GM18907 (cell line): ENCODE results near the gene OR51I1.

Experiments
- ATAC-seq: cut with Tn5 transposase; IDR thresholded peaks from one replicate; pipeline ENCODE4 v1.9.1; 2021; ENCODE audit warnings: mild to moderate bottlenecking, moderate library complexity; ENCODE audit not compliant: unreplicated experiment

OR51I1 gene

GRCh38 chr11:5441414-5441813, at the start of gene OR51I1:
OR51I1 (minus strand) TSS chr11:5441514; CDS start chr11:5441514, 0 bp downstream.
- ATAC-seq = no peak

DNA sequence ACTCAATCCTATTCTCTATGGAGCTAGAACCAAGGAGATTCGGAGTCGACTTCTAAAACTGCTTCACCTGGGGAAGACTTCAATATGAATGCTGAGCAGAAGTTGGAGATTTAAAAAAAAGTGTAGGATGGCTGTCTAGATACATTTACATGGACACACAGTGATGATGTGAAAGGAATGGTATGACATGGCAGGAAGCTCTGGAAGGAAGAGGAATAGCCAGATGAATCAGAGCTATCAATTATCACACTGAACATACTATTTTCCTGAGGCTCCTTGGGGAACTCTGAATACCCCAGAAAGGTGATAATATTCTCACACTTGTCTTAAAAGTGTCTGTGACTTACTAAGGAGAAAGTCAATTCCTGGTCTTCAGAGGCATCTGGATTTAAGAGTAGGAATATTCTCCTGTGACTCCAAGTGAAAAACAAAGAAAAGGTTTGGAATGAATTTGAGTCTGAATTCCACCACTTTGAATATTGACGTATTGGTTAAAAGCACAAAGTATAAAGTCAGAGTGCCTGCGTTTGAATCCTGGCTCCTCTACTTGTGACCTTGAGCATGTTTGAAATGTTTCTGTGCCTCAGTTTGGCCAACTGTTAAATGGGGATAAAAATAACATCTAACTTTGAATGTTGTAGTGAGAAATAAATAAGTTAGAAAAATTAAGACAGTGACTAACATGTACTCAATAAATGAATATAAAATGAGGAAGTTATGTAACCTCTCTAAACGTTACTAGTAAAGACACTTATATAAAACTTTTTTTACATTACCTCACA, 48.5 kb upstream of the OR51I1 start:
- ATAC-seq = no peak

DNA sequence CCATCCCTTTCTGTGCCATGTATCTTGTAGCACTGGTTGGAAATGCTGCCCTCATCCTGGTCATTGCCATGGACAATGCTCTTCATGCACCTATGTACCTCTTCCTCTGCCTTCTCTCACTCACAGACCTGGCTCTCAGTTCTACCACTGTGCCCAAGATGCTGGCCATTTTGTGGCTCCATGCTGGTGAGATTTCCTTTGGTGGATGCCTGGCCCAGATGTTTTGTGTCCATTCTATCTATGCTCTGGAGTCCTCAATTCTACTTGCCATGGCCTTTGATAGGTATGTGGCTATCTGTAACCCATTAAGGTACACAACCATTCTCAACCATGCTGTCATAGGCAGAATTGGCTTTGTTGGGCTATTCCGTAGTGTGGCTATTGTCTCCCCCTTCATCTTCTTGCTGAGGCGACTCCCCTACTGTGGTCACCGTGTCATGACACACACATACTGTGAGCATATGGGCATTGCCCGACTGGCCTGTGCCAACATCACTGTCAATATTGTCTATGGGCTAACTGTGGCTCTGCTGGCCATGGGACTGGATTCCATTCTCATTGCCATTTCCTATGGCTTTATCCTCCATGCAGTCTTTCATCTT, 47.6 kb upstream of the OR51I1 start:
- no peak for ATAC-seq

DNA sequence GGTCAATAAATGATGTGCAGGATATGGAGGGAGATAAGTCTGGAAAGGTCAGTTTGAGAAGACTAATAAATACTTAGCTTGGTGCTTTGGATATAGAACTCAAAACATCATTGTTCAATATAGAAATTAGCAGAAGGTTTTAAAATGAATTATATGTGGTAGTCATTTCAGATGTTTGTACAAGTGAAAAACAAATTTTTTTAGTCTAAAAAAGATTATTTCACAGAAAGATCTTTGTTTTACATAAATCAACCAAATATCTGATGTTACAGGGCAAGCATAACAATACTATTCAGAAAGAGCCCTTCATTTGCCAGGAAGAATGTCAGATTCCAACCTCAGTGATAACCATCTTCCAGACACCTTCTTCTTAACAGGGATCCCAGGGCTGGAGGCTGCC, 47.1 kb upstream of the OR51I1 start, which contains the start of gene OR52D1:
TSS of gene OR52D1 (plus strand) at position 301 of the 400 bp plus-strand sequence. CDS start at position 323, 22 bp downstream.
- ATAC-seq = no peak

DNA sequence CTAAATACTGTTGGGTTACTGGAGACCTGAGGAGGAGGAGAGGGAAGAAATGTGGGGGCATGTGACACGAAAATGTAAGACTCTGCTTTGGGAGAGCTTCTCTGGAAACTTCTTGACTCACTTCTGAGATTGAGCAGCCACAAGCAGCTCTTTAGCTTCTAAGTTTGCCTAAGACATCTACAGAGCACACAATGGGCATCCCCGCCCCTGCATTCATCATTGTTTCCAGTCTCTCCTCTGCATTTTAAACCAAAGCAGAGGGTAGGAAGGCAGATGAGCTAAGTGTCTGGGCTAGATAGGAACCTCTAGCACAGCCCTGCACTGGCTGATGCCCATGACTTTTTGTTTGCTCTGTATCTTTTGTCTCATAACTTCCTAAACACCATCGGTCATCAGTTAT, 45.1 kb upstream of the OR51I1 start:
- no peak for ATAC-seq

DNA sequence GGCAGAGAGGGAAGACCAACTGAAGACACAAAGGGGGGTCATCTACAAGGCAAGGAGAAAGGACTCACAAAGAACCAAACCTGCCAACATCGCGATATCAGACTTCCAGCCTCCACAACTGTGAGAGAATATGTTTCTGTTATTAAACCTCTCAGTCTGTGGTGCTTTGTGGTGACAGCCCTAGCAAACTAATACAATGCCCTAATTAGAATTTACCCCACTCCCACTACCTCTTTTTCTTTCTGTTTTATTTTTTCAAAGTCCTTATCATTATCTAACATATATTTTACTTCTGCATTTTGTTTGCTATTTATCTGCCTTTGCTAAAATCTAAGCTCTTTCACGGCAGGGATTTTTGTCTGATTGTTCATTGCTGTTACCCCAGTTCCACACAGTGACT, 44.7 kb upstream of the OR51I1 start:
- ATAC-seq = no peak

DNA sequence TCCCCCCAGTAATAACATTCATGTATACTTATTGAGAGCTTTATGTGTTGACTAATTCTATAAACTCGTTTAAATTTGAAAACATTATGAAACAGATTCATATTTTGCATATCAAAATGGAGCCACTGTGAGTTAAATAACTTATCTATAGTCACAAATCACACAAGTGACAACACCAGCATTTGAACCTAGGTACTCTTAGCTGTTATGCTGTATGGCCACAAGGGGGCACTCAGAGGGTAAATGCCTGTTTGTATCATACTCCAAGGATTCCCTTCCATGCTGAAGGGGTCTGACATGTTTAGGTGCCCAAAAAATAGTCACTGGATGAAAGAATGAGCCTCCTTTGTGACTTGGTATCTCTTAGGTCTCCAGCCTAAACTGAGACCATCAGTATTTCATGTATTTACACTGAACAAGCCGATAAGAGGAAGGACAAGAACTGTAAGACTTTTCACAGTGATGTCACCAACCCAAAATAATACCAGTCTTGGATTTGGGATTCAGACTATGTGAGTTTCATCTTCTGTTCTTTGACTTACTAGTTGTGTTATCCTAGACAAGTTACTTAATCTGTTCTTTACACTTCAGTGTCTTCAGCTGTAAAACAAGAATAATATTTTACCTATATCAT, 35.0 kb upstream of the OR51I1 start:
- ATAC-seq = peak; percentile 81

DNA sequence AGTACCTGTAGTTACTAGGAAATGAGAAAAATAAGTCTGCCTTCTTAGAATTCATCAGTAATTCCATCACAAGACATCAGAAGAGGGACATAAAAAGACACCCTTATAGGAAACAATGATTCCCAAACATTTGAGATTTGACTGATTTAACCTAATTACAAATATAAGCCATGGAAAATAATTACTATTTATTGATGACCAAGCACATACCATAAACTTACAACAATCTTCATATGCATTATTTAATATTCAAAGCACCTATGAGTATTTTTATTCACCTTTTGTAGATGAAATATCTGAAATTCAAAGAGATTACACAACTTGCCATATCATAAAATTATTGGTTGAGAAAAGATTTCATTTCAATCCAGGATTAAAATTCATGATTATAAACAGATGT, 32.6 kb upstream of the OR51I1 start:
- no peak for ATAC-seq

DNA sequence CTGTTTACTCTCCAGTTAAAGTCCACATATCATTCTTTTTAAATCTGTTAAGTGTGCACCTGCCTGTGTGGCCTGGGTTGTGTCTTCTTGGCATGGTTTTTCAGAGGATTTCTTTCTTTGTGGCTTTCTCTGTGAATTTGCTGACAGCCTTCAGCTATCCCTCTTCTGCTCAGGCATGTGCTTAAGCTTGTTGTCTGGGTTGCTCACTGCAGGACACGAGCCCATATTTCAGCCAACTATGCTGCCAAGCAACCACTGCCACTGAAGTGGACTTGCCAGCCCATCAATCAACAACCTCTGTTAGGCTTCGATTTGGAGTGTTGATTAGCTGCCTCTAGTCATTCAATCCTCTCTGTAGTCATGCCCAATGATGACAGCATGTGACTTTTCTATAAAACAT, 26.2 kb upstream of the OR51I1 start:
- no peak for ATAC-seq

DNA sequence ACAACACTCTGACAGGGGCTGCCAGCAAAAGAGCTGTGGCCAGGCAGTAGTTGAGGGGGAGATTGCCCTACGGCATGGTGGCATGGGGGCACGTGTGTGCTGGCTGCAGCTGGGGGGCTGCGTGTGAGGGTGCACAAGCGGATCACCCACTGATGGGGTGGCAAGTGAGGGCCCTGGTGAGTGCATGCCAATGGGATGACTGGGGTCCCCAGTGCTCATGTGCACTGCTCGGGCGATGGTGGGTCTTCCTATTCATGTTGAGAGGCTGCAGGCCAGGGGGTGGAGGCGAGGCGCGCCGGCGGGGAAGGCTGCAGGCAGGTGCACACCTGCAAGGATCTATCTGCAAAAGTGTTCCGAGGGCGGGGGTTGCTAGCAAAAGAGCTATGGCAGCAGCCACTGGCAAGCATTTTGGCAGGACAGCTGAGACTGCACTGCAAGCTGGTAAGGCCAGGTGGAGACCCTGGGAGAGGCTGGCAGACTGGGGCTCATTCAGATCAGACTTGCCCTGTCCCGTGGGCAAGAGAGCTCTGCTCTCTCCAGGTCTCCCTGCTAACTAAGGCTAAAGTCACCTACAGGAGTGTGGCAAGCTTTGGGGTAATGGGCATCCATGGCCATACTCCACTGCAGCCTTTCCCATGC, 19.8 kb upstream of the OR51I1 start:
- no peak for ATAC-seq

DNA sequence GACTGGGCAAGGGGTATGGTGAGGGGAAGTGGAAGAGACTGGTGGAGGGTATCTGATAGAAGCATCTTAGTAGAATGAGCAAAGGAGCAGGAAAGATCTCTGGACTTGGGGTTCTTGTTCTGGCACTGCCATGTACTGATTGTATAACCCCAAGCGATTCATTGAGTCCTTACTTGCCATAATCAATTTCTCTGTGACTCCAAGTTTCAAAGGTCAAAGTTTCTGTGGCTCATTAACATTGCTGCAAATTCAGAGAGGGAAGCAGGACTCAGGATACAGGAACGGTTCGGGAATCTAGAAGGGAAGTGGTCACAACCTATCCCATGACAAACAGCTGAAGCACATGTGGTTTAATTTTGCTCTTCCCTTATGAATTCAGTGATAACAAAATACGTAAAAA, 8.1 kb upstream of the OR51I1 start:
- ATAC-seq = no peak

- no peak for ATAC-seq
These were observed 7.7 kb upstream of the OR51I1 start, which contains the start of gene OR51I2 for GRCh38 chr11:5449023-5449422. OR51I2 (plus strand) TSS chr11:5449323; CDS start chr11:5453489, 4,166 bp downstream.

DNA sequence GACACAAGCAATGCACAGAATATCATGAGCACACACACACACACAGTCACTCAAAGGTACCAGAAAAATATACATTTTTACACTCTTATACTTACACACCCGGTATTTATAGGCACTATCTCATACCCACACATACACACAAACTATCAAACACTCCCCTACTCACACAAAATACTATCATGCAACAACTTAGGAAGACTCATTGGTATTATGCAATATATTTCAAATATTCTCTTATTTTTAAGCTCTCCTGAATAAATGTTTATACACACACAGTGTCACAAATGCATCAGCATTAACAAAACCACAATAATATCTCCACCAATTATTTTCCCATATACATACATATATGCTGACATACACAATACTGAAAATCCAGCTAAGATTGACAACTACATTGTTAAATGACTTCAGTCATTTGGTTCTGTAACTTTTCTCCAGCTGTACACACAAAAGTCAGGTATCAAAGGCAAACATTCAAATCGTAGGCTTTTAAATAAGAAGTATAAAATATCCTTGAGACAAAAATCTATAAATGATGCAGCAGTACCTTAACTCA, 2.6 kb upstream of the OR51I1 start:
- no peak for ATAC-seq

- ATAC-seq = no peak
These were observed 18.2 kb downstream of the OR51I1 start for GRCh38 chr11:5423131-5423530.

DNA sequence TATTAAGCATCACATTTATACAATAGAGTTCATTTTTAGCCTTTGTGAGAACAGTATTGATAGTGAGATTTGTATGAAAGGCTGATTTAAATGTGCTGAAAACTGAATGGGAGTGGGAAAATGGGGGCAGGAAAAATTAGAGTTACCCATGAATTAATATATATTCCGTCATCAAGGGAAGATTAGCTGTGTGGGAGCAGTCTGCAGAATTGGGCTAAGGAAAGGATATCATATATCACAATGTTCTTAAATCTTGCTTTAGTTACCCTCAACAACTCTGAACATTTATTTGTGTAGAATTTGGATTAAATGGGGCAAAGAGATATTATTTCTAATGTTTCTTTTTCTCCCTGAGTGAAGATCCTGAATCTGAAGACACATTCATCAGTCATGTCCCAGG, 19.5 kb downstream of the OR51I1 start, which contains the start of gene OR51Q1:
TSS of gene OR51Q1 (plus strand) at position 301 of the 400 bp plus-strand sequence. CDS start at position 391, 90 bp downstream.
- ATAC-seq = no peak

DNA sequence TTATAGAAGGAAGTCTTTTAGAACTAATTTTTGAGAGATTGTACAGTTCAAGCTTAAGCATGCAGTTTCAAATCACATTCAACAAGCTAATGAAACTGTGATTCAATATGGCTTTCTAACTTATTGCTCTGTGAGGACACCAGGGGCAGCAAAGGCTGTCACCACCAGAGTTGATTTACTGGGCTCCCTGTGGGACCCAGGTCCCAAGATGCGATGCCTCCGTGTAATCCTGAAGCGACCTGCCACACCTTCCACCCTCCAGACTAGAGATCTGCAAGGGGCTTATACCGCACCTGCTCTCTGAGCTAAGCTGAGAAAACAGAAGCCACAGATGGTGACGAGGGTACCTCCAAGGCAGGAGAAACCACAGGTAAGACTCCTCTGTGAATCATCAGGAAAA, 20.3 kb downstream of the OR51I1 start:
- no peak for ATAC-seq

GRCh38 chr11:5405173-5405572, 36.1 kb downstream of the OR51I1 start:
- no peak for ATAC-seq

DNA sequence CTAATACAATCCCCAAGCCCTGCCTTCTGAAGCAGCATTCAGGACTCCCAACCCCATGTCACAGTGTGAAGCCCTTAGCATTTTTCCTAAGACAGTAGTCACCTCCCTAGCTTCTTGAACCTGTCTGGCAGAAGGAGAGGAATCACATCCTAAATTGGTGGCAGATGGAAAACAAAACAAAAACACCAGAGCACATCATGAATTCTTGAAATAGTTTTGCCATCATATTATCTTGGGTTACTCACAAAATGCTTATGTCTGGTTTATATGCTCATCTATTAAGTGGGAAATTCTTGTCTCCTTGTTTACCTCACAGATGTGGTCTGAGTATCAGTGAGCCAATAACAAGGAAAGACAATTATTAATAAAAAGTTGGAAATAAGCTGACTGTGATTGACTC, 42.4 kb downstream of the OR51I1 start:
- ATAC-seq = no peak

GRCh38 chr11:5394091-5394490, 47.2 kb downstream of the OR51I1 start:
- ATAC-seq = no peak
